CD4-positive, alpha-beta T cell treated with Interleukin-6 at 100 ng/mL for 8 hours (primary cell): ENCODE data around the gene CRYM.

Experiments
- DNase-seq: peaks from one replicate; pipeline ENCODE4 v3.0.0-alpha.2; 2020; ENCODE audit warnings: mixed read lengths, low spot score

CRYM gene

DNA sequence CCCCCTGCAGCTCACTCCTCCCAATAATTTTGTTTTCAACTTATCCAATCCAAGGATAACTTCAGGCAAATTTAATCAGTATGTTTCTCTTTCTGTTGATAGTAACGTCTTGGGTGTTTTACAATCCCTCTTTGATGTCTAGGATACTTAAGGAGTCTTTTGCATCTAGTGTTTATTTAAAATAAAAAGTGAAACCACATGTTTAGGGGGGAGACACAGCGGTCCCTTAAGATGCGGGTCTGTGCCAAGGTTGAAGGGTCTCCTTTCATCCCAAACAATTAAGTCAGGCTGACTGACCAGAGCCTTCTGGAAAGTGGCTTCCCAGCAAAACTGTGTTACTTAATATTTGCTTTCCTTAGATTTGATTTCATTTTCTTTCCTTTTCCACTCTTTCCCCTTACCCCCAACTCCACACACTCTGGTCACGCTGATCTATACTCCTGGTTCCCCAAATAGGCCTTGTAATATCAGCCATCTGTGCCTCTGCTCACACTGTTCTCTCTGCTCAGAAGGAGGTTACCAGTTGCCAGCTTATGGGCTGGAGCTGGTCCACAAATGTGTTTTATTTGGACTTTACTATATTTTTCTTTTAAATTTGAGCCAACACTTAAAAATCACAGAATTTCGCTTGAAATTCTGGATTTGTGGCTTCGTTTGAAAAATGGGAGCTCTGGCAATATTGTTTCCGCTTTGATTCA, 33.4 kb downstream of the CRYM start:
- DNase-seq = no peak

DNA sequence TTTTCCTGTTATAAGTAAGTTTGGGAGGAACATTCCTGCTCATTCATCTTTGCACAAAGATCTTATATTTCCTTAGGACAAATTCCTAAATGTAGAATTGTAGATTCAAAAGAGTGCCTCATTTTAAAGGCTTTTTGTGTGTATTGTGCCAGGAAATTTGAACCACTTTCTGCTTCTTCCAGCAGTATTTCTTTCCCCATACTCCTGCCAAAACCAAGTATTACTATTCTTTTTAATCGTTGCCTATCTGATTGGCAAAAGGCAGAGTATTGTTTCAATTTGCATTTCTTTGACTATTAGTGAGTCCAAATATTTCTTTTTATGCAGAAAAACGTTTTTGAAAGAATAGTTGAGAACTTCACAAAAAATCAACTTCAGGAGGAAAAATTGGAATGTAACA, 35.3 kb downstream of the CRYM start:
- no peak for DNase-seq

DNA sequence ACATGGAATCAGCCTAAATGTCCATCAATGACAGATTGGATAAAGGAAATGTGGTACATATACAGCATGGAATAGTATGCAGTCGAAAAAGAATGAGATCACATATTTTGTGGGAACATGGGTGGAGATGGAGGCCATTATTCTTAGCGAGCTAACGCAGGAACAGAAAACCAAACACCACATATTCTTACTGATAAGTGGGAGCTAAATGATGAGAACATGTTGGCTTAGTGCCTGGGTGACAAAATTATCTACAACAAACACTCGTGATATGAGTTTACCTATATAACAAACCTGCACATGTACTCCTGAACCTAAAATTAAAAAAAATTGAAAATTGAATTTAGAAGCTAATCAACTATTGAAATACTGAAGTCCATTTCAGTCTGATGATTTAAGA, 38.4 kb downstream of the CRYM start:
- no peak for DNase-seq

DNA sequence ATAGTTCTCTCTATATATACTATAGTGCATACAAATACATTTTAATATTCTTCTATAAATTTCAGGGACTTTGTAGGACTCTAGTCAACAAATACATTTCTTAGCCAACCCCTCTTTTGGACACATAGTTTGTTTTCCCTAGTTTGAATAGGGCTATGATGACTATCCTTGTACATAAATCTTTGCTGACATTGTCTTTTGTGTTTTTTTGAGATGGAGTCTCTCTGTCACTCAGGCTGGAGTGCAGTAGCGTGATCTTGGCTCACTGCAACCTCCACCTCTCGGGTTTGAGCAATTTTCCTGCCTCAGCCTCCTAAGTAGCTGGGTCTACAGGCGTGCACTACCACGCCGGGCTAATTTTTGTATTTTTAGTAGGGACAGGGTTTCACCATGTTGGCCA, 41.3 kb downstream of the CRYM start:
- no peak for DNase-seq

DNA sequence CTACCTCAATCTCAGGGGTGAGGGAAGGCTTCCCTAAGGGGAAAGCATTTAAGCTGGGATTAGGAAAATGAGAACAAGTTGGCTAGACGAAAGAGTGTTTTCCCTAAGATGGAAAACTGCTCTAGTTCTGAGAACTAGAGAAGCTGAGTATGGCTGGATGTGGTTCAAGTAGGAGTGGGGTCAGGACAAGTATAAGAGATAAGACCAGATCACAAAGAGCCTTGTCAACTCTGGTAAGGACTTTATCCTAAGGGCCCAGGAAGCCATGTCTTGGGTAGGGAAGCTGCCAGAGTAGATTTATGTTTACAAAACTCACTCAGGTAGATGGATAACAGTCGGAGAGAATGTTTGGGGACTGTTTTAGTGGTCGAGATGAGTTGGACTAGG, 42.9 kb downstream of the CRYM start:
- DNase-seq = no peak

DNA sequence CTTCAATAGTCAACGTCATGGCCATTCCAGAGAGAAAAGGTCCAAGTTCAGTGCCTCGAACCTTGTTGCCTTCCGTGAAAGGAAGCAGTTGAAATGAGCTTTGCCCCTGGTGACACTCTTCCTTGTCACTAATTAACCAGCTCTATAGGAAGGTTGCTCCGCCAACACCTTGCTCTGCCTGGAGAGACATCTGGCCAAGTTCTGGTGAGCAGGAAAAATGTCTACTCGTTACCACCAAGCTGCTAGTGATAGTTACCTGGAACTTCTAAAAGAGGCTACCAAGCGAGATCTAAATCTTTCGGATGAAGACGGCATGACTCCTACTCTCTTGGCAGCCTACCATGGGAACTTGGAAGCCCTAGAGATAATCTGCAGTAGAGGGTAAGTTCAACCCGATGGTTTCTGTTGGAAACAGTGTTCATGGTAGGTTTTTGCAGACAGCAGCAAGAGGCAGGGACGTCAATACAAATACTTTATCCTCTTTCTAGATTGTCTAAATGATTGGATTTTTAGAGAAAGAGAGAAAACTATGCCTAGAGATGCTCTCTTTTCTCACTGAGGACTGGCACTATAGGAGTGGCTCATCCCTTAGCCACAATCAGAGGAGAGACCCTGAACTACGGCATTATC, 44.5 kb downstream of the CRYM start, which contains the start of gene ANKS4B:
Gene ANKS4B, plus strand, starts transcription at position 179 of the 630 bp plus-strand sequence. Its CDS starts 39 bp downstream, at position 218.
- no peak for DNase-seq

DNA sequence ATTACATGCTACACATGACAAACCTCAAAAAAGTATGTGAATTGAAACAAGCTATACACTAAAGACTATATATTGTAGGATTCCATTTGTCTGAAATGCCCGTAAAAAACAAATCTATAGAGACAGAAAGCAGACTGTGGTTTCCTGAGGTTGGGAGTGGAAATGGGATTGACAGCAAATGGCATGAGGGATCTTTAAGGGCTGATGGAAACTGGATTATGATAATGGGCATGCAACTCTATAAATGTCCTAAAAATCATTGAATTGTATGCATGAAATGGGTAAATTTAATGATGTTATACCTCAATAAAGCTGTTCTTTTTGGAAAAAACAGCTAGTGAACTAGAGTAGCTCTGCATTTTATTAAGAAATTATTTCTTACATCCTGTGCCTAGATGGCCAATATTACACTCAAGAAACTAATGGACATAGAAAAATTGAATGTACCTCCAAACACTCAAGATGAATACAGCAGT, 45.0 kb downstream of the CRYM start:
- no peak for DNase-seq

DNA sequence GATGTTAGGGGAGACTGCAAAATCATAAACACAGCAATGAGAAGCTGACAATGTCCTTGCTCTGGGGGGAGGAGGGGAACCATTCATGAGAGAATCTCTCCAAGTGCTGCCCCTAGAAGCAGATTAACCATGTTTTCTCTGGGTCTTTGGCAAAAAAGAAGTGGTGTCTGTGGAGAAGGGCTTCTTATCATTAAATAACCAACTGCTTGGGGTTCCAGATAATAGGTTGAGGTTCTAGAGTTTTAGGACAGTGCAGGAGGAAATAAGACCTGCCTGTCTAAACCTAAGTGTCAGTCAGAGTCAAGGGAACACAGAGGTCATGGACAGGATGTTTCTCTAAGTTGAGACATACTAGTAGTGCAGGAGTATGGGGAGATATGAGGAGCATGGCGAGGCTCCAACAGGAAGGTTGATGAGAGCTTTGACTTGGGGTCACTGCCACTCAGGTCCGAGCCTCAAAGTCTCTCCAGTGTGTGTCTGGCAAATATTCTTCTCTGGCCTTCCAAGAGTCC, 49.7 kb downstream of the CRYM start:
- no peak for DNase-seq

DNA sequence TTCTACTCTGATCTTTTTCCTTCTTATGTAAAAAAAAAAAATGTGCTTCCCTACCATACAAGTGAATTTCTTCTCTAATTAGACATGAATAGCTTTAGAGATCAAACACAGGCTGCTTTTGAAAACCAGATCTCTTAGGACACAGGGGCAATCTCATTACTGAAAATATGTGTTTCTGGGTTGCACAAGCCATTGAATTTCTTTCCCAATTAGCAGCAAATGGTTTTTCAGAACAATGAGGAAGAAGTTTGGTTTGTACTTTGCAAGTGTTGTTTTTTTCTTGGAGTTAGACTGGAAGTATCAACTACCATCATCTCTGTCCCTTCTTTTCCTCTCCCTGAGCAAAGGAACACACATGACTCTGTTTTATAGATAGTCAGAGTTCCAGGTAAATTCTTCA, 50.2 kb downstream of the CRYM start:
- DNase-seq = no peak

DNA sequence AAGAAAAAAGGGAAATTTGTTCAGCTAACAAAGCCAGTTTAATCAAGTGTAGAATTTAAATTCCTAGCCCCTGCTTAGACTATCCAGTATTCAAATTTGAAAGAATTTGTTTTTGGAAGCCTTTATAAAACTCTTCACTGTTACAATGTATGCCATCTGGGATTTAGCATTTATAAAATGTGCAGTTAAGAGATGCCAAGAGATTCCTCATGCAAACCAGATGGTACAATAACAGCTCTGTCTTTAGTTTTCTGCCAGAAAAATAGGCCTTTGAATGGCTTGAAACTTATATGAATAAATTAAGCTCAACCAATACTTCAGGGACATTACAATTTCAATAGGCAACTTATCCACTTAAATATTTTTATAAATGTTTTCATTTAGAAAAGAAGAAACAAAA, 51.3 kb downstream of the CRYM start:
- DNase-seq = no peak

DNA sequence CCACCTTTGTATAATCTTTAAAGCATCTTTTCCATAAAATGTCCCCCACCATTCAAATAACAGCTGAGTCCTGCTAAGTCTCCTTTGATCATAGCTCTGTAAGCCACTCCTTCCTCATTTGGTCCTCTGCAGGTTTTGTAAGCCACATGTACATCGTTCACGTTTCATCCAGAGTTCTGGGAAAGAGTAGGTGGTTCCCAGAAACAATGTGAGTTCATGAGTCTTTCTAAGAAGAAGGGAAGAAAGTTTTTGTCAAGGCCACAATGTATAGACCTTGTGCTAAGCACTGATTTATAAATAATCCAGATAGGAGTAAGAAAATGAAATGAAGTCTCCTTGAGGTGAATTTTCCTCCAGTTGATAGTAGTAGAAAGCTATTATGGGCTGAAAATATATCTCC, 53.3 kb downstream of the CRYM start:
- no peak for DNase-seq

DNA sequence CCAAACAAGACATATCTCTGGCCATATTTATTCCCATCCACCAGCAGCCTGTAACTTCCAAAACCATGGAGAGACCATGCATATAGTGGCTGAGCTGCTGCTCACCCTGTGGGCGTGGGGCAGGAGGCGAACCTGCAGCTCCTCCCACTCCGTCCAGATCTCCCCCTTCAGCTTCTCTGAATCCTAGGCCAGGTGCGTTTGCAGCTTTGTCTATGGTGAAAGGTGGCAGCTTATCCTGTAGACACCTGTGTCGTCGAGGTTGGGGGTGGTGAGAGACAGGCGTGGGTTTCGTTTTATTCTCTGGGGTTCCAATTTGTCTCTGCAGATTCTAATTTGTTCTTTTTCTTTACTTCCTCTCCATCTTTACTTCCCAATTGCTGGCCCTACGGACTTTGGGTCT, 54.3 kb downstream of the CRYM start:
- DNase-seq = no peak

DNA sequence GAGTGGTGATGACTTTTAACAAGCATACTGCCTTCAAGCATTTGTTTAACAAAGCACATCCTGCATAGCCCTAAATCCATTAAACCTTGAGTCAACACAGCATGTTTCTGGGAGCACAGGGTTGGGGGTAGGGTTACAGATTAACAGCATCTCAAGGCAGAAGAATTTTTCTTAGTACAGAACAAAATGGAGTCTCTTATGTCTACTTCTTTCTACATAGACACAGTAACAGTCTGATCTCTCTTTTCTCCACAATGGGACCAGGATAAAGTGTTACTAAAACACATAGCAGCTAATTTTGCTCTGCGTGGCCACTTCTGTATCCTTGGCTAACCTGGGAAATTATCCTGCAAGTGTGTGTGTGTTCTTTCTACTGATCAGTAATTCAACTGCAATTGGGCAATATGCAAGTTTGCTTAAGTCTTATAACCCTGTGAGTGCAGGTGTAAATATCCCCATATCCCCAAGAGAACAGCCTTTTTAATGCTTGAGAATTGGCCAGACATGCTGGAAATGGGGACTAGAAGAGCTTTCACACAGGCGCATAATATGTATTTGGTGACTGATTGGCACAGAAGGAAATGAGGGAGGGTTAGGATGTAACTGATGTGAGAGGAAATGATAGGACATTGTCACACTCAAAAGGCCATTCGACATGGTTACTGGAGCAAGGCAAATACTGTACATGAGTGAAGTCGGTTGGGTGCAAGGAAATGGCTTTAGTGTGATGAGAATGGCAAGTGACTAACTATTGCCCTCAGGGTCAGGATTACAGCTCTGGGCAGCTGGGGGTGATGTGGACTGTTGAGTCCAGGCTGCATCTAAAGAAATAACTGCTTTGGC, 55.4 kb downstream of the CRYM start:
- DNase-seq = no peak

DNA sequence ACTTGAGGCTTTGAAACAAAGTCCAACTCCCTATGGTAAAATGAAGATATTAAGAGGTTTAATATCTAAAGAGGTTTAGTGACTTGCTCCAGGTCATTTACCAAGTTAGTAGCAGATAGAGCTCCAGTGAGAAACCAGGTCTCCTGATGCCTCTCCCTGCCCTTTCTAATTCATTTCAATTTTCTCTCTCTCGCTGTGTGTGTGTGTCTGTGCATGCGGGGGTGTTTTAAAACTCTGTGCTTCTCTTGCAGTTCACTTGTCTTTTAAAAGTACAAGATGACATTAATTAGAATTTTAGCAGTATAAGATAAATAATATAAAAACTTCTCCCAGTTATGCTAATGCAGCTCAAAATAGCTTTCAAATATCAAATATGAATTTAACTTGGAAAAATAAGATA, 58.5 kb downstream of the CRYM start:
- DNase-seq = no peak

DNA sequence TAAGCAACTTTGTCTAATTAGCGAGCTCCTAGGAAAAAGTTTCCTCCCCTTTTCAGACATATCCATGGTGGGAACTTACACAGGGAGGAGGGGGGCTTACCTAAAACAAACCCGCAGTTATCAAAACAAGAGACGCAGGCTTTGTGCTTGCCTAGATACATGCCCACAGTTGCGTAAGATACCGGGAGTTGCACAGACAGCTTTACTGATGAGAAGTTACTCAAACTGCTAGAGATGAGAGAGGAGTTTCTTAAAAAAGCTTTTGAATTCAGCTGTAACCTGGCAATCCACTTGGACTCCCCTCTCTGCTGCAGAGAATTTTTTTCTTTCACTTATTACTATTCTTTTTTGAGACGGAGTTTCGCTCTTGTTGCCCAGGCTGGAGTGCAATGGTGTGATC, 59.9 kb downstream of the CRYM start:
- no peak for DNase-seq

DNA sequence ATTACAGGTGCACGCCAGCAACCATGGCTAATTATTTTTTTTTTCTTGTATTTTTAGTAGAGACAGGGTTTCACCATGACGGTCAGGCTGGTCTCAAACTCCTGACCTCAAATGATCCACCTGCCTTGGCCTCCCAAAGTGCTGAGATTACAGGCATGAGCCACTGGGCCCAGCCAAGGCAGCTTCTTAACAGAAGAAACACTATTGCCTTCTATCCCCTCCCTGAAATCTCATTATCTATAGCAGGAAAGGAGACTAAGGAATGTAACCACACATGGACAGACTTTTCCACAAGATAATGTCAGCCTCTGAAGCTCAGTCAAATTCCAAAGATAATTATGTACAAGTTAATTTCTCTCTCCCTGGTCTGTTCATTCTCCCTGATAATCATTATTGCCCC, 61.0 kb downstream of the CRYM start:
- DNase-seq = no peak

DNA sequence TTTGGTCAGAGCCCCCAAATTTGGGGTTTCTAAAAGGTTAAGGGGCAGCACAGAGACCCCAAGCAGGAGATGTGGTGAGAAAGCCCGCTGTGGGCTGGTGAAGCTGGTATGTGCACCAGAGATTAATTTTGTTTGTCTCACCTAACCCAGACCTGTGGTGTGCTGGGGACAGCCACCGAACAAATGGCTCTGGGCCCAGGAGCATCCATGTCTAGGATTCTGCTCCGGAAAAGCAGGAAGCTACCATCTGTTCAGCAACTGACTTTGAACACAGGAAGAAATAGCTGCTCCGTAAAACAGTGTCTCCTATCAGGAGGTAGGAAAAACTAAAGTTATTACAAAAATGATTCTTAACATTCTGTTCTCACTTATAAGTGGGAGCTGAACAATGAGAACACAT, 64.0 kb downstream of the CRYM start:
- no peak for DNase-seq

DNA sequence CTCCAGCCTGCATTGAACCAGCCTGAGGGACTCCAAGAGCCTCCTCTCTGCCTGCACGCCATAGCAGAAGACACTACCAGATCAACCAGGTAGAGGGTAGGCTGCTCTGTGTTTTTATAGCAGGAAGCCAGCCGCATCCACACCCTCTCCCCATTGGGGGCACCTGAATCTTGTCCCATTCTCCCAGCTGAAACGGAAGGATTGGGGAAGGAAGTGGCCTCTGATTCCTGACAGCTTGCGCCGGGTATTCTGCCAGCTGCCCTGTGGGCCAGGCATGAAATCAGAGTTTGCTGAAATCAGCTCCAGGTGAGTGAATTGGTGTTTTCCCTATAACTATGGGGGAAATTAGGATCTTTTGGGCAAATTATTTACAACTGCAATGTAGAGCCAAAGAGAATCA, 66.6 kb downstream of the CRYM start, which contains the start of gene ZP2:
Gene ZP2, minus strand, starts transcription at position 89 of the 400 bp plus-strand sequence. Its CDS starts 27 bp downstream, at position 62.
- no peak for DNase-seq
